H9 (cell line): ENCODE data around the gene CDH1. TPM values are rescaled to one million over a fixed set of nuclear protein-coding genes. Genes with fewer than 3 reads are reported as not detected.

Experiments used
- DNase-seq: peaks from one replicate; pipeline ENCODE4 v3.0.0-alpha.2; 2017
- H2AFZ ChIP-seq: one replicate; pipeline ENCODE4 v1.6.1; 2013; ENCODE audit warnings: mild to moderate bottlenecking, low read length, control low read depth, moderate library complexity
- H2AK5ac ChIP-seq: 2 replicates; pipeline ENCODE4 v1.6.1; 2013; ENCODE audit warnings: low read length, control low read depth, mixed read lengths; ENCODE audit not compliant: insufficient read length
- H2BK120ac ChIP-seq: one replicate; pipeline ENCODE4 v1.6.1; 2013; ENCODE audit warnings: low read depth, mild to moderate bottlenecking, low read length, control low read depth, inconsistent platforms; ENCODE audit not compliant: poor library complexity, severe bottlenecking
- H2BK12ac ChIP-seq: 2 replicates; pipeline ENCODE4 v1.6.1; 2013; ENCODE audit warnings: low read length, control low read depth, mixed read lengths, low read depth; ENCODE audit not compliant: insufficient read length
- H2BK15ac ChIP-seq: 2 replicates; pipeline ENCODE4 v1.6.1; 2013; ENCODE audit warnings: low read depth, low read length, control low read depth
- H2BK20ac ChIP-seq: one replicate; pipeline ENCODE4 v1.6.1; 2013; ENCODE audit warnings: low read depth, mild to moderate bottlenecking, low read length, control low read depth, inconsistent platforms; ENCODE audit not compliant: poor library complexity, severe bottlenecking
- H2BK5ac ChIP-seq: 2 replicates; pipeline ENCODE4 v1.6.1; 2013; ENCODE audit warnings: low read length, control low read depth, mixed read lengths; ENCODE audit not compliant: insufficient read length
- H3K14ac ChIP-seq: 2 replicates; pipeline ENCODE4 v1.6.1; 2013; ENCODE audit warnings: low read length, control low read depth; ENCODE audit not compliant: insufficient read depth
- H3K18ac ChIP-seq: 2 replicates; pipeline ENCODE4 v1.6.1; 2013; ENCODE audit warnings: low read depth, mild to moderate bottlenecking, mixed read lengths, low read length, control low read depth; ENCODE audit not compliant: insufficient read length
- H3K23ac ChIP-seq: 2 replicates; pipeline ENCODE4 v1.6.1; 2013; ENCODE audit warnings: low read length, control low read depth, mixed read lengths, low read depth; ENCODE audit not compliant: insufficient read length
- H3K23me2 ChIP-seq: 2 replicates; pipeline ENCODE4 v1.6.1; 2013; ENCODE audit warnings: low read depth, mild to moderate bottlenecking, mixed read lengths, low read length, control low read depth; ENCODE audit not compliant: insufficient read length, poor library complexity, severe bottlenecking
- H3K27ac ChIP-seq: 2 replicates; pipeline ENCODE4 v1.5.1; 2013; ENCODE audit warnings: low read length, control low read depth, mixed read lengths, low read depth; ENCODE audit not compliant: insufficient read length
- H3K27me3 ChIP-seq: 2 replicates; pipeline ENCODE4 v1.6.1; 2013; ENCODE audit warnings: low read length, control low read depth, inconsistent platforms; ENCODE audit not compliant: insufficient read depth
- H3K4ac ChIP-seq: 2 replicates; pipeline ENCODE4 v1.6.1; 2013; ENCODE audit warnings: low read depth, mild to moderate bottlenecking, control low read depth, inconsistent platforms, low read length, moderate library complexity
- H3K4me1 ChIP-seq: 2 replicates; pipeline ENCODE4 v1.6.1; 2013; ENCODE audit warnings: low read length, control low read depth, inconsistent platforms; ENCODE audit not compliant: insufficient read depth
- H3K4me2 ChIP-seq: 2 replicates; pipeline ENCODE4 v1.6.1; 2013; ENCODE audit warnings: low read length, control low read depth, mixed read lengths; ENCODE audit not compliant: insufficient read length, insufficient read depth
- H3K56ac ChIP-seq: 2 replicates; pipeline ENCODE4 v1.6.1; 2013; ENCODE audit warnings: low read depth, mild to moderate bottlenecking, mixed read lengths, low read length, control low read depth; ENCODE audit not compliant: insufficient read length
- H3K79me1 ChIP-seq: 2 replicates; pipeline ENCODE4 v1.6.1; 2013; ENCODE audit warnings: low read depth, mild to moderate bottlenecking, moderate library complexity, low read length, control low read depth, inconsistent platforms; ENCODE audit not compliant: insufficient read depth, poor library complexity, severe bottlenecking
- H3K79me2 ChIP-seq: 2 replicates; pipeline ENCODE4 v1.6.1; 2013; ENCODE audit warnings: low read length, control low read depth, inconsistent platforms; ENCODE audit not compliant: insufficient read depth
- H3K9ac ChIP-seq: 2 replicates; pipeline ENCODE4 v1.6.1; 2013; ENCODE audit warnings: low read length, control low read depth, mixed read lengths; ENCODE audit not compliant: insufficient read length; ENCODE audit errors: extremely low read depth
- H3K9me3 ChIP-seq: one replicate; pipeline ENCODE4 v1.6.1; 2013; ENCODE audit warnings: low read depth, low read length, inconsistent platforms; ENCODE audit not compliant: control insufficient read depth
- H3T11ph ChIP-seq: one replicate; pipeline ENCODE4 v1.6.1; 2013; ENCODE audit warnings: mild to moderate bottlenecking, low read length, control low read depth, inconsistent platforms
- H4K20me1 ChIP-seq: one replicate; pipeline ENCODE4 v1.6.1; 2013; ENCODE audit not compliant: control insufficient read depth, insufficient read length, insufficient read depth
- H4K5ac ChIP-seq: 2 replicates; pipeline ENCODE4 v1.6.1; 2013; ENCODE audit warnings: low read depth, mild to moderate bottlenecking, mixed read lengths, low read length, control low read depth; ENCODE audit not compliant: insufficient read length
- H4K8ac ChIP-seq: replicated peaks from 2 replicates; pipeline ENCODE4 v1.6.1; 2013; ENCODE audit warnings: low read length, control low read depth, mixed read lengths, low read depth; ENCODE audit not compliant: insufficient read length
- H4K91ac ChIP-seq: 2 replicates; pipeline ENCODE4 v1.6.1; 2013; ENCODE audit warnings: low read depth, mild to moderate bottlenecking, moderate library complexity, mixed read lengths, low read length, control low read depth; ENCODE audit not compliant: insufficient read length
- H3K27ac Mint-ChIP-seq, 3 experiments: 2 replicates in 2 of 3; 3 replicates in 1 of 3; pipeline ENCODE4 v1.8.0; 2020 to 2021; ENCODE audit warnings: mixed read lengths in 3 of 3, mild to moderate bottlenecking in 1 of 3, moderate library complexity in 1 of 3
- H3K27me3 Mint-ChIP-seq: 2 replicates; pipeline ENCODE4 v1.8.0; 2021; ENCODE audit warnings: low read depth, mild to moderate bottlenecking, moderate library complexity, mixed read lengths
- H3K36me3 Mint-ChIP-seq, 3 experiments: 2 replicates in 2 of 3; 3 replicates in 1 of 3; pipeline ENCODE4 v1.8.0; 2020 to 2021; ENCODE audit warnings: low read depth in 3 of 3, mixed read lengths in 3 of 3; ENCODE audit not compliant: insufficient read depth in 1 of 3
- H3K4me1 Mint-ChIP-seq, 2 experiments: 2 replicates each; pipeline ENCODE4 v1.8.0; 2020; ENCODE audit warnings: mixed read lengths in 2 of 2
- H3K4me3 Mint-ChIP-seq, 2 experiments: 2 replicates in 1 of 2; 3 replicates in 1 of 2; pipeline ENCODE4 v1.8.0; 2020 to 2021; ENCODE audit warnings: mild to moderate bottlenecking in 2 of 2, mixed read lengths in 2 of 2, moderate library complexity in 1 of 2
- H3K9me3 Mint-ChIP-seq, 2 experiments: 2 replicates in 1 of 2; 3 replicates in 1 of 2; pipeline ENCODE4 v1.8.0; 2020; ENCODE audit warnings: mild to moderate bottlenecking in 2 of 2, mixed read lengths in 2 of 2, moderate library complexity in 1 of 2
- CTCF ChIP-seq: fragments of 200-600 bp; sonication (generic); conservative IDR thresholded peaks from 3 replicates; pipeline ENCODE4 v1.8.0; 2021; ENCODE audit warnings: antibody characterized with exemption, mild to moderate bottlenecking
- WGBS: extraction: QIAGEN DNeasy Blood & Tissue Kit; methylation state at CpG from one replicate; pipeline ENCODE4 v1.1.7; 2013; ENCODE audit warnings: missing lambda C conversion rate, low lambda C conversion rate, mixed read lengths; ENCODE audit not compliant: insufficient read length; ENCODE audit errors: extremely low coverage; 5-methylcytosine and 5-hydroxymethylcytosine counted together
- total RNA-seq: library from RNA; stranded (reverse); gene quantifications from 2 replicates; pipeline ENCODE4 v1.2.1, GENCODE V29; 2021

Gene CDH1
- total RNA-seq, 1 experiment from 2014 or later, result 237 TPM

- H3K27me3 ChIP-seq, result no peaks in the 10 kb centered on the region
- no peak overlapping the region for H2BK20ac ChIP-seq
- no peak overlapping the region for H3K4me3 Mint-ChIP-seq
- no peak overlapping the region for H3K27ac ChIP-seq
- H3T11ph ChIP-seq, result no peak overlapping the region
- peaks cover 1% of the 10 kb centered on the region; the same call in 1 of the 2 replicates for H3K27me3 Mint-ChIP-seq
- no peak overlapping the region for H2BK15ac ChIP-seq
- no peak overlapping the region for H3K4ac ChIP-seq
- no peak overlapping the region for H3K9ac ChIP-seq
- WGBS, result no CpG with 5 or more reads among the region's 9 CpGs
- H4K5ac ChIP-seq, result no peak overlapping the region
- peaks cover 6 to 7% of the 10 kb centered on the region in 2 experiments for H3K4me1 Mint-ChIP-seq
- DNase-seq, result no peak
- no peak overlapping the region for H3K18ac ChIP-seq
- H3K9me3 Mint-ChIP-seq, result peaks cover 2 to 3% of the 10 kb centered on the region in 2 experiments; a peak in 2 of 5 replicates
- no peaks in the 10 kb centered on the region for H3K9me3 ChIP-seq
- H3K79me1 ChIP-seq, result no peaks in the 10 kb centered on the region
- no peak overlapping the region for H4K91ac ChIP-seq
- H2AFZ ChIP-seq, result no peak overlapping the region
- H2BK12ac ChIP-seq, result no peak overlapping the region
- no peaks in the 10 kb centered on the region; a peak in 2 of 7 replicates for H3K36me3 Mint-ChIP-seq
- no peaks in the 10 kb centered on the region for H4K20me1 ChIP-seq
- no peak overlapping the region for H4K8ac ChIP-seq
- no peak overlapping the region for H3K27ac Mint-ChIP-seq
- no peaks in the 10 kb centered on the region for H3K79me2 ChIP-seq
- H3K23ac ChIP-seq, result no peak overlapping the region
- H3K4me2 ChIP-seq, result no peak overlapping the region
- no peak overlapping the region for H3K14ac ChIP-seq
- H2BK5ac ChIP-seq, result no peak overlapping the region
- no peaks in the 10 kb centered on the region for H3K4me1 ChIP-seq
- no peak overlapping the region for H2AK5ac ChIP-seq
- no peak overlapping the region for H2BK120ac ChIP-seq
- TF ChIP-seq CTCF, result no peak
- no peaks in the 10 kb centered on the region for H3K23me2 ChIP-seq
- H3K56ac ChIP-seq, result no peak overlapping the region
These were observed 18.5 kb upstream of the CDH1 start for GRCh38 chr16:68718590-68718989.
